Measurements from ENCODE around the gene TSPYL6. TPM values are rescaled to one million over a fixed set of nuclear protein-coding genes. Genes with fewer than 3 reads are reported as not detected.
"Not testable (repeated sequence)": the region's sequence is repeated elsewhere in the genome, so short reads cannot be mapped to it uniquely, and the experiment has no call there.

TSPYL6 gene
- not detected for total RNA-seq

GRCh38 chr2:54256091-54256694 is at the start of gene TSPYL6:
TSPYL6 (minus strand) TSS chr2:54256229; CDS start chr2:54256151, 78 bp downstream.
- no peak for DNase-seq
- Mint-ChIP-seq H3K4me3 (no peak within 1 kb of the TSS), H3K36me3 (ENCODE audit: low read depth) (no peaks in the 10 kb centered on the region), H3K27me3 (no peaks in the 10 kb centered on the region), H3K27ac (no peak within 1 kb of the TSS), H3K9me3 (peaks cover 6% of the 10 kb centered on the region), H3K4me1 (no peaks in the 10 kb centered on the region)
- POLR2A ChIA-PET, result no interaction called here
- CTCF ChIA-PET, result no interaction called here

- H3K27ac Mint-ChIP-seq, result no peak overlapping the region
- ChIA-PET CTCF (no interaction called here), POLR2A (no interaction called here)
- no peak overlapping the region for H3K4me3 Mint-ChIP-seq
- no peak for DNase-seq
- no peaks in the 10 kb centered on the region for H3K4me1 Mint-ChIP-seq
- H3K27me3 Mint-ChIP-seq, result no peaks in the 10 kb centered on the region
- no peaks in the 10 kb centered on the region for H3K36me3 Mint-ChIP-seq (ENCODE audit: low read depth)
- no peaks in the 10 kb centered on the region for H3K9me3 Mint-ChIP-seq
Measured at GRCh38 chr2:54303631-54304030, 47.6 kb upstream of the TSPYL6 start.

DNA sequence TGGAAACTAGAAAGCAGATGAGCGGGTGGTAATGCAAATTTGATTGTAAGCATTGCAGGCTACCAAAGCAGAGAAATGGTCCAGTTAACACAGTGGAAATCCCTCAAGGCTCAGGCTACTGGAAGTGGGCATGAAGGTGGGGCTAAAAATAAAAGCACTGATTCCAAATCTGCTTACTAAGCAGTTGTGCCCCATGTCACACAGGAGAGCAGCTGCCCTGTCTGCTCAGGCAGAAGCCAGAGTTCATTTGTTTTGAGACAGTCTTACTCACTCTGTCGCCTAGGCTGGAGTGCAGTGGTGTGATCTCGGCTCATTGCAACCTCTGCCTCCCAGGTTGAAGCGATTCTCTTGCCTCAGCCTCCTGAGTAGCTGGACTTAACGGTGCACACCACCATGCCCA is 42.5 kb upstream of the TSPYL6 start:
- DNase-seq, result no peak
- Mint-ChIP-seq H3K4me3 (no peak overlapping the region), H3K27me3 (no peaks in the 10 kb centered on the region), H3K9me3 (no peaks in the 10 kb centered on the region), H3K4me1 (no peaks in the 10 kb centered on the region), H3K36me3 (ENCODE audit: low read depth) (no peaks in the 10 kb centered on the region), H3K27ac (no peak overlapping the region)
- CTCF ChIA-PET, result no interaction called here
- POLR2A ChIA-PET, result no interaction called here

- H3K9me3 Mint-ChIP-seq, result no peaks in the 10 kb centered on the region
- CTCF ChIA-PET, result interaction anchor here (0.6 kb wide), 1 partner anchor 11 kb away, joined by 3 read pairs; no protein-coding TSS in a partner anchor
- H3K27ac Mint-ChIP-seq, result no peak overlapping the region
- POLR2A ChIA-PET, result no interaction called here
- H3K4me1 Mint-ChIP-seq, result no peaks in the 10 kb centered on the region
- no peaks in the 10 kb centered on the region for H3K36me3 Mint-ChIP-seq (ENCODE audit: low read depth)
- no peak for DNase-seq
- no peaks in the 10 kb centered on the region for H3K27me3 Mint-ChIP-seq
- no peak overlapping the region for H3K4me3 Mint-ChIP-seq
Measured at GRCh38 chr2:54295911-54296310, 39.9 kb upstream of the TSPYL6 start.

DNA sequence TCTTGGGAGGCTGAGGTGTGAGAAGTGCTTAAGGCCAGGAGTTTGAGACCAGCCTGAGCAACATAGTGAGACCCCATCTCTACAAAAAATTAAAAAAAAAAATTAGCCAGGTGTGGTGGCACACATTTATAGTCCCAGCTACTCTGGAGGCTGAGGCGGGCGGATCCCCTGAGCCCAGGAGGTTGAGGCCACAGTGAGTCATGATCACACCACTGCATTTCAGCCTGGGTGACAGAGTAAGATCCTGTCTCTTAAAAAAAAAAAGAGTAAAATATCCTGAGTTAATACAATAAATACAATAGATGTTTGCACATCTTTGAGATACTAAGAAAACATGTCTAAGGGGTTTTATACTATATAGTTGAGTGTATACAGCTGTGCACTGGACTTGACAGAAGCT is 38.6 kb upstream of the TSPYL6 start:
- H3K27ac Mint-ChIP-seq; H3K27me3 Mint-ChIP-seq; POLR2A ChIA-PET; H3K36me3 Mint-ChIP-seq (ENCODE audit: low read depth); DNase-seq; H3K9me3 Mint-ChIP-seq; H3K4me3 Mint-ChIP-seq; H3K4me1 Mint-ChIP-seq: not testable (repeated sequence)
- CTCF ChIA-PET, result interaction anchor here (0.7 kb wide), 1 partner anchor 78 kb away, joined by 3 read pairs; no protein-coding TSS in a partner anchor

- no peaks in the 10 kb centered on the region for H3K9me3 Mint-ChIP-seq
- no peaks in the 10 kb centered on the region for H3K27me3 Mint-ChIP-seq
- no peaks in the 10 kb centered on the region for H3K36me3 Mint-ChIP-seq (ENCODE audit: low read depth)
- H3K4me1 Mint-ChIP-seq, result no peaks in the 10 kb centered on the region
- H3K4me3 Mint-ChIP-seq, result no peak overlapping the region
- no peak overlapping the region for H3K27ac Mint-ChIP-seq
- ChIA-PET CTCF (no interaction called here), POLR2A (no interaction called here)
- DNase-seq, result no peak
Measured at GRCh38 chr2:54290356-54291025, 34.5 kb upstream of the TSPYL6 start.

GRCh38 chr2:54289917-54290316 is 33.9 kb upstream of the TSPYL6 start:
- H3K27me3 Mint-ChIP-seq, result no peaks in the 10 kb centered on the region
- H3K9me3 Mint-ChIP-seq, result no peaks in the 10 kb centered on the region
- no peaks in the 10 kb centered on the region for H3K36me3 Mint-ChIP-seq (ENCODE audit: low read depth)
- ChIA-PET POLR2A (no interaction called here), CTCF (no interaction called here)
- DNase-seq, result no peak
- H3K4me1 Mint-ChIP-seq, result no peaks in the 10 kb centered on the region
- H3K4me3 Mint-ChIP-seq, result no peak overlapping the region
- no peak overlapping the region for H3K27ac Mint-ChIP-seq

- ChIA-PET CTCF (no interaction called here), POLR2A (no interaction called here)
- no peak for DNase-seq
- Mint-ChIP-seq H3K4me1 (no peaks in the 10 kb centered on the region), H3K27me3 (no peaks in the 10 kb centered on the region), H3K36me3 (ENCODE audit: low read depth) (no peaks in the 10 kb centered on the region), H3K9me3 (peaks cover 4% of the 10 kb centered on the region), H3K4me3 (no peak overlapping the region), H3K27ac (no peak overlapping the region)
Measured at GRCh38 chr2:54287532-54287931, 31.5 kb upstream of the TSPYL6 start.

GRCh38 chr2:54285451-54285850 is 29.4 kb upstream of the TSPYL6 start:
- Mint-ChIP-seq H3K27ac (no peak overlapping the region), H3K4me3 (no peak overlapping the region), H3K4me1 (no peaks in the 10 kb centered on the region), H3K36me3 (ENCODE audit: low read depth) (no peaks in the 10 kb centered on the region), H3K9me3 (peaks cover 4% of the 10 kb centered on the region), H3K27me3 (no peaks in the 10 kb centered on the region)
- no peak for DNase-seq
- ChIA-PET POLR2A (no interaction called here), CTCF (no interaction called here)

- H3K4me3 Mint-ChIP-seq, result no peak overlapping the region
- no peaks in the 10 kb centered on the region for H3K36me3 Mint-ChIP-seq (ENCODE audit: low read depth)
- no peak for DNase-seq
- ChIA-PET CTCF (no interaction called here), POLR2A (no interaction called here)
- no peaks in the 10 kb centered on the region for H3K4me1 Mint-ChIP-seq
- H3K27ac Mint-ChIP-seq, result no peak overlapping the region
- peaks cover 4% of the 10 kb centered on the region for H3K9me3 Mint-ChIP-seq
- no peaks in the 10 kb centered on the region for H3K27me3 Mint-ChIP-seq
Measured at GRCh38 chr2:54284826-54285225, 28.8 kb upstream of the TSPYL6 start.

- ChIA-PET POLR2A (no interaction called here), CTCF (interaction anchor here (1.5 kb wide), 1 partner anchor 11 kb away, joined by 3 read pairs; no protein-coding TSS in a partner anchor)
- H3K4me1 Mint-ChIP-seq, result peaks cover 9% of the 10 kb centered on the region
- H3K9me3 Mint-ChIP-seq, result peaks cover 3% of the 10 kb centered on the region
- DNase-seq, result no peak
- H3K27ac Mint-ChIP-seq, result no peak overlapping the region
- H3K4me3 Mint-ChIP-seq, result no peak overlapping the region
- no peaks in the 10 kb centered on the region for H3K36me3 Mint-ChIP-seq (ENCODE audit: low read depth)
- H3K27me3 Mint-ChIP-seq, result no peaks in the 10 kb centered on the region
Measured at GRCh38 chr2:54279385-54279784, 23.4 kb upstream of the TSPYL6 start.

- DNase-seq, result no peak
- POLR2A ChIA-PET, result no interaction called here
- Mint-ChIP-seq H3K27me3 (no peaks in the 10 kb centered on the region), H3K36me3 (ENCODE audit: low read depth) (peaks cover 6% of the 10 kb centered on the region), H3K27ac (no peak overlapping the region), H3K9me3 (peaks cover 4% of the 10 kb centered on the region), H3K4me3 (no peak overlapping the region), H3K4me1 (peaks cover 14% of the 10 kb centered on the region)
- CTCF ChIA-PET, result no interaction called here
Measured at GRCh38 chr2:54275541-54275940, 19.5 kb upstream of the TSPYL6 start.

DNA sequence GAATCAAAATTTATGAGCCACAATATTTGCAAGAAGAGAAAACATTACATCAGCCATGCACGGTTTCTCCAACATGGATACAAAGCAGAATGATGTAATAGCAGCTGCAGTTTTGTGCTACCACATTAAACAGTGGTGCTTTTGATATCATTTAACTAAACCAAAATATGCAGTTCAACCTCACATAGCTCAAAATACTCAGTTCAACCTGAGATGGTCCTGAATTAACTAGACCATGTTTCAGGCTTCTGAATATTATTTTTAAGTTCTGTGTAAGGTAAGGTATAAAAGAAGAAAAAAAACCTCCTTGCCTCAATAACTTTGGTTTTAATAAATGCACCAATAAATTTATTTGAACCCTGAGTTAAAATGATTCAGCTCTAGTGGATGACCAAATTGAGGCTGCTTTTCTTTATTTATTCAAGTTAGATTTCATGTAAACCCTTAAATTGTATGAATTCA is 18.8 kb upstream of the TSPYL6 start:
- H3K27ac Mint-ChIP-seq, result no peak overlapping the region
- H3K4me3 Mint-ChIP-seq, result no peak overlapping the region
- POLR2A ChIA-PET, result no interaction called here
- no peak for DNase-seq
- CTCF ChIA-PET, result no interaction called here
- H3K9me3 Mint-ChIP-seq, result peaks cover 4% of the 10 kb centered on the region
- peaks cover 14% of the 10 kb centered on the region for H3K4me1 Mint-ChIP-seq
- H3K27me3 Mint-ChIP-seq, result no peaks in the 10 kb centered on the region
- peaks cover 6% of the 10 kb centered on the region for H3K36me3 Mint-ChIP-seq (ENCODE audit: low read depth)
